ENCODE results near the gene PGBD5. TPM values are rescaled to one million over a fixed set of nuclear protein-coding genes. Genes with fewer than 3 reads are reported as not detected.

PGBD5 gene
- total RNA-seq, 2 donors from 2014 or later = 0.14 to 0.63 TPM

DNA sequence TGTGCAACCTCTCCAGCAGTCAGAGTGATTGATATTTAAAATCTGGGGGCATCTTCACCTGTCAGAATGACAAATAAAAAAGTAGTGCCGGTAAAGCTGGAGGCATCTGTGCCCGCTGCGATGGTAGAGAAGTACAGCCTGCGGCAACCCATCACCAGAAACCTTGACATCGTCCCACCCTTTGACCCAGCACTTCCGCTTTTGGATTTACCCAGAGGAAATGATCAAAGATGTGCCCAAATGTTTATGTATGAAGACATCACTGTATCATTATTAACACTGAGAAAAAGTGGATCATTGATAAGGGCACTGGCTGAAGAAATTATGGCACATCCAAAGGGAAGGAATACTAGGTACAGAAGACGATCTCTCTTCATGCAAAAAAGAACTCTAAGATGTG lies 96.0 kb downstream of the PGBD5 start:
- Histone ChIP-seq H3K4me1 (ENCODE audit: control insufficient read depth in 1 of 2, low read depth in 2 of 2) (peaks cover 0 to 13% of the 10 kb centered on the region in 2 donors), H3K4me3 (no peak overlapping the region), H3K27ac (no peak overlapping the region), H3K9me3 (no peaks in the 10 kb centered on the region), H3K27me3 (replicated peaks; ENCODE audit: insufficient read depth) (no peaks in the 10 kb centered on the region), H3K36me3 (no peaks in the 10 kb centered on the region)
- no peak for TF ChIP-seq CTCF (IDR thresholded peaks at IDR 0.05)
- no peak for ATAC-seq (ENCODE audit: insufficient number of reproducible peaks, low FRiP score, low read depth)
- no peak for DNase-seq (ENCODE audit: low spot score)

GRCh38 chr1:230328342-230329015 lies 97.7 kb downstream of the PGBD5 start:
- no peak for ATAC-seq (ENCODE audit: insufficient number of reproducible peaks, low FRiP score, low read depth)
- TF ChIP-seq CTCF (IDR thresholded peaks at IDR 0.05) = no peak

GRCh38 chr1:230327892-230328284 lies 98.2 kb downstream of the PGBD5 start:
- Histone ChIP-seq H3K4me1 (ENCODE audit: control insufficient read depth in 1 of 2, low read depth in 2 of 2) (no peaks in the 10 kb centered on the region), H3K9me3 (no peaks in the 10 kb centered on the region), H3K27ac (no peak overlapping the region), H3K4me3 (no peak overlapping the region), H3K36me3 (no peaks in the 10 kb centered on the region), H3K27me3 (replicated peaks; ENCODE audit: insufficient read depth) (no peaks in the 10 kb centered on the region)
- no peak for DNase-seq (ENCODE audit: low spot score)
- TF ChIP-seq CTCF (IDR thresholded peaks at IDR 0.05) = no peak
- ATAC-seq (ENCODE audit: insufficient number of reproducible peaks, low FRiP score, low read depth) = no peak

More at GRCh38 chr1:230328342-230329015, 97.7 kb downstream of the PGBD5 start:
- Histone ChIP-seq H3K4me1 (ENCODE audit: control insufficient read depth in 1 of 2, low read depth in 2 of 2) (peaks cover 0 to 2% of the 10 kb centered on the region in 2 donors), H3K27me3 (replicated peaks; ENCODE audit: insufficient read depth) (no peaks in the 10 kb centered on the region), H3K4me3 (no peak overlapping the region), H3K36me3 (no peaks in the 10 kb centered on the region), H3K27ac (no peak overlapping the region), H3K9me3 (no peaks in the 10 kb centered on the region)
- DNase-seq (ENCODE audit: low spot score) = no peak

GRCh38 chr1:230326971-230327891 lies 98.9 kb downstream of the PGBD5 start:
- Histone ChIP-seq H3K27me3 (replicated peaks; ENCODE audit: insufficient read depth) (no peaks in the 10 kb centered on the region), H3K27ac (no peak overlapping the region), H3K9me3 (no peaks in the 10 kb centered on the region), H3K4me1 (ENCODE audit: control insufficient read depth in 1 of 2, low read depth in 2 of 2) (no peaks in the 10 kb centered on the region), H3K36me3 (no peaks in the 10 kb centered on the region), H3K4me3 (no peak overlapping the region)
- no peak for DNase-seq (ENCODE audit: low spot score)
- TF ChIP-seq CTCF (IDR thresholded peaks at IDR 0.05) = no peak
- ATAC-seq (ENCODE audit: insufficient number of reproducible peaks, low FRiP score, low read depth) = no peak

DNA sequence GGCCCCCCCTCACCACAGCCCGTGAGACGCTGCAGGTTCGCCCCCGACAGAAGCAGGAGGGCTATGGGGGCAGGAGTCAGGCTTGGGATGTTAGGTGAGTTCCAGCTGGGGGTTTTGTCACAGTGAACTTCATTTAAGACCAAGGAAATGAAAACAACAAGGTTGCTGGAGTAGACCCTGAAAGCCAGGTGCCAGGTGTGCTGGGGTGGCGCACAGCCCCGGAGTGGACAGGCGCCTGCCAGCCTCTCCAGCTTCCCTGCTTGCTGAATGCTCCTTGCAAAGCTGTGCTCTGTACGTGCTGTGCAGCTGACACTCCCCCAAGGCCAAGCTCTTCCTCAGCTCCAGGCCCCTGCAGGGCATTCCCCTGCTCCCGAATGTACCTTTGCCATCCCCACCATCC lies 102.4 kb downstream of the PGBD5 start:
- ATAC-seq (ENCODE audit: insufficient number of reproducible peaks, low FRiP score, low read depth) = no peak
- DNase-seq (ENCODE audit: low spot score) = no peak
- no peak for TF ChIP-seq CTCF (IDR thresholded peaks at IDR 0.05)
- Histone ChIP-seq H3K4me3 (no peak overlapping the region), H3K27ac (no peak overlapping the region), H3K9me3 (no peaks in the 10 kb centered on the region), H3K36me3 (no peaks in the 10 kb centered on the region), H3K27me3 (replicated peaks; ENCODE audit: insufficient read depth) (no peaks in the 10 kb centered on the region), H3K4me1 (ENCODE audit: control insufficient read depth in 1 of 2, low read depth in 2 of 2) (no peaks in the 10 kb centered on the region)
